CD4-positive, alpha-beta T cell treated with Interleukin-2 at 100 ng/mL for 4 hours (primary cell): ENCODE results near the gene POLR3B.
"Not testable (repeated sequence)": the region's sequence is repeated elsewhere in the genome, so short reads cannot be mapped to it uniquely, and the experiment has no call there.

Experiments
- DNase-seq: peaks from one replicate; pipeline ENCODE4 v3.0.0-alpha.2; 2020; ENCODE audit warnings: low spot score

POLR3B gene

GRCh38 chr12:106342397-106343213 lies 14.9 kb upstream of the POLR3B start:
- DNase-seq: no peak

GRCh38 chr12:106343214-106343528 lies 14.4 kb upstream of the POLR3B start:
- DNase-seq: no peak

GRCh38 chr12:106344131-106344530 lies 13.4 kb upstream of the POLR3B start:
- DNase-seq: no peak

GRCh38 chr12:106345746-106346145 lies 11.8 kb upstream of the POLR3B start:
- DNase-seq: peak; percentile 1

- no peak for DNase-seq
Measured at GRCh38 chr12:106348411-106348810, 9.1 kb upstream of the POLR3B start.

- DNase-seq: no peak
Measured at GRCh38 chr12:106353175-106353574, 4.4 kb upstream of the POLR3B start.

GRCh38 chr12:106358396-106359241 lies 1.1 kb downstream of the POLR3B start:
- no peak for DNase-seq

GRCh38 chr12:106359646-106360399 lies 2.3 kb downstream of the POLR3B start:
- DNase-seq: no peak

- DNase-seq: no peak
Measured at GRCh38 chr12:106360400-106360994, 2.9 kb downstream of the POLR3B start.

GRCh38 chr12:106362971-106363370 lies 5.4 kb downstream of the POLR3B start:
- no peak for DNase-seq

GRCh38 chr12:106364261-106364660 lies 6.7 kb downstream of the POLR3B start:
- no peak for DNase-seq

- DNase-seq: no peak
Measured at GRCh38 chr12:106369624-106370346, 12.2 kb downstream of the POLR3B start.

- DNase-seq: peak; percentile 6
Measured at GRCh38 chr12:106378788-106379187, 21.2 kb downstream of the POLR3B start.

GRCh38 chr12:106380954-106381353 lies 23.4 kb downstream of the POLR3B start:
- DNase-seq: no peak

GRCh38 chr12:106381866-106382265 lies 24.3 kb downstream of the POLR3B start:
- not testable (repeated sequence) for DNase-seq

- DNase-seq: no peak
Measured at GRCh38 chr12:106386813-106387535, 29.4 kb downstream of the POLR3B start.

GRCh38 chr12:106387848-106388377 lies 30.4 kb downstream of the POLR3B start:
- no peak for DNase-seq

- DNase-seq: no peak
Measured at GRCh38 chr12:106389151-106389550, 31.6 kb downstream of the POLR3B start.

- DNase-seq: no peak
Measured at GRCh38 chr12:106392759-106393158, 35.2 kb downstream of the POLR3B start.

- DNase-seq: no peak
Measured at GRCh38 chr12:106409878-106410277, 52.3 kb downstream of the POLR3B start.

GRCh38 chr12:106412563-106412962 lies 55.0 kb downstream of the POLR3B start:
- DNase-seq: no peak
